Stimulated activated CD4-positive, alpha-beta T cell treated with anti-CD3 and anti-CD28 coated beads, TNF-alpha, amount 100 ng/mL, for 48 hours (primary cell): ENCODE data around the gene PLCD1.
"Not testable (repeated sequence)": the region's sequence is repeated elsewhere in the genome, so short reads cannot be mapped to it uniquely, and the experiment has no call there.

Source experiments
- DNase-seq, 3 donors: peaks; one replicate each; pipeline ENCODE4 v3.0.0-alpha.2; 2020; ENCODE audit warnings: low read depth in 3 of 3

PLCD1 gene

DNA sequence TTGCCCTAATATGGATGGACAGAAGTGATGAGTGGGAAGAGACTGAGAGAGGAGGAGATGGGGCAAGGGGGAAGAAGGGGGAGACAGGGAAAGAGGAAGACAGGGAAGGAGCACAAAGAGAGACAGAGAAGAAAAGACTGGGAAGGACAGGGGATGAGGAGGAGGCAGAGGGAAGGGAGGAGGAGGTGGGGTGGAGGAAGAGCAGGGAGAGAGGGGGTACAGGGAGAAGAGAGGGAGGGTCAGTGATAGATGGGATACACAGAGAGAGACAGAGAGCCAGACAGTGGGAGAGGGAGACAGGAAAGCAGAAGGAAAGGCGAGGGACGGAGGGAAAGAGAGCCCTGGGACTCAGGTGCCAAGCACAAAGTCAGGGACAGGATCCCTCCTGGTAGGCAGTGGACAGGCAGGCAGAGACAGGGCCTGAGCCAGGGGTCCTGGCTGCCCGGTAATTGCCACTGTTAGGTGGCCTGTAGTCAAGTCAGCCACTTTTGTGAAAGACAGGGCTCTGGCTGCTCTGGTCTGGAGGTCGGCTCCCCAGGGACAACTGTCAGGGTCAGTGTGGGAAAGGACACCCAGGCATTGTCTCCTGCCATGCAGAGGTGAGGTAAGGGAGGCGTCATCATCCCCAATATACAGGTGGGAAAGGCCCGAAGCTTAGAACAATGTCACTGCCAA, 29.1 kb downstream of the PLCD1 start:
- DNase-seq, result no peak

DNA sequence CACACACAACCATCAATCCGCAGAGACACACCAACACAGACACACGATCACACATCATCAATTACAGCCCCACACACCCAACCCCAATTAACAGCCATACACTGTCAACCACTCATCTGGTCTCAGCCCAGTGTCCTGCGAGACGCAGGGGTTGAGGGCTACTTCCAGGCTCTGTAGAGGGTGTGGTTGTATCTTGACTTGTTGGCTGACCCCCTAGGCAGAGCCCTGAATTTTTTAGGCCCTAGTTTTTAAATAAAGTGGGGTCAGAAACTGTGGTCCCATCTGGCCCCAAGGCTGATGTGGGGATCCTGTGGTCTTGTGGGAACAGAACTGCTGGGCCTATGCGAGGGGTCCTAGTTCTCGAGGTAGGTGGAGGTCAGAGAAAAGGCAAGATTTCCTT, 29.6 kb downstream of the PLCD1 start:
- DNase-seq, result no peak

DNA sequence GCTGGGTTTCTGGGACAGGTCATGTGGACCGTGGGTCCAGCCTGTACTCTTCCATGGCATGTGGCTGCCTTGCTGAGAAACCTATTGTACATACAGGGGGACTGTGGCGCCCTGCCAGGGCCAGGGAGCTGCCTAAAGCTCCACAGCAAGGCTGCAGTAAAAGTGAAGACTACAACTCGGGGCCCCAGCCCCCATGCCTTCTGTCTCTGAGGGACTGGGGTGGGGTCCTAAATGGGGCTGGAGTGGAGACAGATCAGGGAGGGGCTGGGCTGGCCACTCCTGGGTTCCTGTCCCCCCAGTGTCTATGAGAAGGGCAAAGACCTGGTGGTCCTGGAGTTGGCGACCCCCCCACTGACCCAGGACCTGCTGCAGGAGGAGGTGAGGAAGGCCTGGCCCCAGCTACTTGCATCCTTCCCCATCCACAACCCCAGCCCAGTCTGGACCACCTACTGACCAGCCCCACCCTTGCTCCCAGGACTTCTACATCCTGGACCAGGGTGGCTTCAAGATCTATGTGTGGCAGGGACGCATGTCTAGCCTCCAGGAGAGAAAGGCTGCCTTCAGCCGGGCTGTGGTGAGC, 31.6 kb downstream of the PLCD1 start:
- DNase-seq, result no peak

DNA sequence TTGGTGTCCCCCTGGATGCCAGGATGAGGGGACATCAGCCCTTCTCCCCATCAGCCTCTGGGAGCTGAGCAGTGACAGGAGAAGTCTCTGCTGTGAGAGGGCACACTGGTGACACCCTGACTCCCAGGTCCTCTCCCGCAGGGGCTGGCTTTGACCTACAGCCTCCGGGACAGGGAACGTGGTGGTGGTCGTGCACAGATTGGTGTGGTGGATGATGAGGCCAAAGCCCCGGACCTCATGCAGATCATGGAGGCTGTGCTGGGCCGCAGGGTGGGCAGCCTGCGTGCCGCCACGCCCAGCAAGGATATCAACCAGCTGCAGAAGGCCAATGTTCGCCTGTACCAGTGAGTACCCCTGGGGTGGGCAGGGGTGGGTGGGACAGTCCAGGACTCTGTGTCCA, 32.1 kb downstream of the PLCD1 start:
- DNase-seq, result no peak

- DNase-seq, result peak; percentile 61 to 79 (median 76)
These were observed 32.6 kb downstream of the PLCD1 start for GRCh38 chr3:37996785-37997301.

GRCh38 chr3:37995652-37996641, 33.5 kb downstream of the PLCD1 start:
- DNase-seq, result no peak

DNA sequence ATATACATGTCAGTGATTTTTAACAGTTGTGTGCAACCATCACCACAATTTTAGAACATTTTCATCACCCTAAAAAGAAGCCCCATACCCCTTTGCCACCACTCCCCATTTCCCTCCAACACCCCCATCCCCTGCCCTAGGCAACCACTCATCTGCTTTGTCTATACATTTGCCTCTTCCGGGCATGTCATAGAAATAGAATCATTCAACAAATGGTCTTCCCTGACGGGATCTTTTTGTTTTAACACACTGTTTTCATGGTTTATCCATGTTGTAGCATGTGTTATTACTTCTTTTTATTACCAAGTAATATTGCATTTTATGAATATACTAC, 34.8 kb downstream of the PLCD1 start:
- DNase-seq, result no peak

DNA sequence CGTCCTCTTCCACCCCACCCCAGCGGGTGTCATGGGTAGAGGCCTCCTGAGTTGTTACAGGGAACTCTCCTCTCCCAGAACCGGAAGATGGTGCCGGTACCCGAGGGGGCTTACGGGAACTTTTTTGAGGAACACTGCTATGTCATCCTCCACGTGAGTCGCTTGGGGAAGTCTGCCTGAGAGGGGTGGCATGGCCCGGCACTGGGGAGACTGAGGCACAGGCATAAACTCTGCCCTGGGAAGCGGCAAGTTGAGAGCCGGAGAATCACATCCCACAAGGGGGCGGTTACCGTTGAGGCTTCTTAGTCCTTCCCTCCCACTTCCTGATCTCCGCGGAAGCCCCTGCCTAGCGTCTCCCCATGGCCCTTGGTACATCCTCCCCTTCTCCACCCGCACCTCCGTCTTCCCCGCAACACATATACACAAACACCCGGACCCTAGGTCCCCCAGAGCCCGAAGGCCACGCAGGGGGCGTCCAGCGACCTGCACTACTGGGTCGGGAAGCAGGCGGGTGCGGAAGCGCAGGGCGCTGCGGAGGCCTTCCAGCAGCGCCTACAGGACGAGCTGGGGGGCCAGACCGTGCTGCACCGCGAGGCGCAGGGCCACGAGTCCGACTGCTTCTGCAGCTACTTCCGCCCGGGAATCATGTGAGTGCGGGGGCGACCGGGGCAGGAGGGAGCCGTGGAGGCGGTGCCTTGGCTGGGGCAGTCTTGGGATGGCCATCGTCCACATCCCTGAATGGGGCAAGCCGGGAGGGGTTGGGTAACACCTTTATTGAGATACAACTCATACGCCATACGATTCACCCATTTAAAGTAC, 35.4 kb downstream of the PLCD1 start:
- DNase-seq, result peak; percentile 64 to 65 (median 64)

GRCh38 chr3:37993460-37993819, 36.0 kb downstream of the PLCD1 start:
- DNase-seq, result no peak

DNA sequence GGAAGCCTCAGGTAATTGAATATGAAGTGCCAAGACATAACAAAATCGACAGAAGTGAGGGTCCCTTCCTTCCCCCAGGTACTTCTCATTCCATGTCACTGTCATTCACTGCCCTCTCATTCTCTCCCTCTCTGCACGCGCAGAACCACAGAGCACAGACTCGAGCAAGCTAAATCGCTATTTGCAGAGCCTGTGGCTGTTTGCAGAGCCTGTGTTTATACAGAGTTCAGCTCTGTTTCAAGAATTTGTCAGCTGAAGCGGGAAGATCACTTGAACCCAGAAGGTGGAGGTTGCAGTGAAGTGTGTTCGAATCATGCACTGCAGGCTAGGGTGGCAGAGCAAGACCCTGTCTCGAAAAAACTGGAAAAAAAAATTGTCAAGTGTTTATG, 36.4 kb downstream of the PLCD1 start:
- DNase-seq, result no peak

GRCh38 chr3:37992271-37993066, 37.0 kb downstream of the PLCD1 start:
- DNase-seq, result no peak

GRCh38 chr3:37991823-37992222, 37.6 kb downstream of the PLCD1 start:
- DNase-seq, result no peak

- DNase-seq, result no peak
These were observed 38.3 kb downstream of the PLCD1 start for GRCh38 chr3:37991109-37991508.

- DNase-seq, result no peak
These were observed 38.9 kb downstream of the PLCD1 start, which contains the start of gene VILL for GRCh38 chr3:37990527-37990926. VILL (plus strand) TSS chr3:37990786; CDS start chr3:37993673, 2,887 bp downstream.

DNA sequence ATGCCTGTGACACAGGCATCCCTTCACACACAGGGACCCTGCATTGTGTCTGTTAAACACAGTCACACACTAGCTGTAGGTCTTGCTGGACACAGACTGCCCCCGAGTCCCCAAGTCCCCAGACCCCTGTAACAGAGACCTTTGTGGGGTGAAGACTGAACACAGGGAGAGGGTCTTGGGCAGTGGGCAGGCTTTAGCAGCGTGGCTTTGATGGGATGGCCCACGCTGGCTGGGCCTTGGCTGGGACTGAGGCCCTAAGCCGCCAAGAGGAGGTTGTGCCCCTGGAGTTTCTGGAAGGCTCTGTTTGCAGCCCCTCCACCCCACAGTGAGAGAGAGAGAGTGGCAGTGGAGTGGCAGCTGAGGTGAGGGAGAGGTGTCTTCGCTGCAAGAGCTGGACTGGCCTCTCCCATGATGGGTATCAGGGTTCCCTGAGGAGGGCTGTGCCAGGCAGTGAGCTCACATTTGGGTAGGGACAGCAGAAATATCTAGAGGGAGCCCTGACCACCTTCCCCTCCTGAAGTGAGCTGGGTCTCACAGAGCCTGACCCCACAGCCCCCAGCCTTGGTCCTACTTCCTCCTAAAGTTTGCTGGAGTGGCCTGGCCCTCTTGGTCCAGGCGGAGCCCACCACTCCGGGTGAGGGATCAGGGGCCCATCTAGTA, 39.5 kb downstream of the PLCD1 start:
- DNase-seq, result no peak

DNA sequence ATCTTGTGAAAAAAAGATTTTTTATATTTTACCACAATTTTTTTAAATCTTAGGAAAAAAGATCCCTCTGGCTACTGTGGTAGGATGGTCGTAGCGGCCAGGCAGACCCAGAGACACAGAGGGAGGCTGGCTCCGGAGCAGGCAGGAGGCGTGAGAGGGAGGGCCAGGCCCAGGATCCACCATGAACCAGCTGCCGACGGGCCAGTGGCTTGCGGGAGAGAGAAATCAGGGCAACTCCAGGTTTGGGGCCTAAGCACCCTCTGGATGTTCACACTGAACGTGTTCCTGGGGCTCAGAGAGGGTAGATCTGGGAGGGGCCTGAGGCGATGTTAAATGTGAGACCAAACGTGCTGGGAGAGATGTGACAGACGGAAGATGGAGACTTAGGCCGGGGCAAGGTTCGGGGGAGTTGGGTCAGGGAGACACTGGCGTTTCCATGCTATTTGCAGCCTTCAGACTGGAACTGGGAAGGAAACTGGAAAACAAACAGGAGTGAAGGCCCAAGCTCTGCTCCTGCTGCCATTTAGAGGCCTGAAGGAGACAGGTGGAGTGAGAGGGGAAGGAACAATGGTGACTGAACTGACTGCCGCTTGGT, 40.4 kb downstream of the PLCD1 start:
- no peak for DNase-seq

DNA sequence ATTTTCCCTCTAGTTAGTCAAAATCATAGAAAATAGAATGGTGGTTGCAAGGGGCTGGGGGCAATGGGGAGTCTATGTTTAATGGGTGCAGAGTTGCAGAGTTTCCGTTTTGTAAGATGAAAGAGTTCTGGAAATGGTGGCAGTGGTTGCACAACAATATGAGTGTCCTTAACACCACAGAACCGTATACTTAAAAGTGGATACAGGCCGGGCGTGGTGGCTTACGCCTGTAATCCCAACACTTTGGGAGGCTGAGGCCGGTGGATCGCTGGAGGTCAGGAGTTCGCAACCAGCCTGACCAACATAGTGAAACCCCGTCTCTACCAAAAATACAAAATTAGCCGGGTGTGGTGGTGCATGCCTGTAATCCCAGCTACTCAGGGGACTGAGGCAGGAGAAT, 41.1 kb downstream of the PLCD1 start:
- DNase-seq, result not testable (repeated sequence)

GRCh38 chr3:37987751-37988179, 41.7 kb downstream of the PLCD1 start:
- DNase-seq, result no peak

DNA sequence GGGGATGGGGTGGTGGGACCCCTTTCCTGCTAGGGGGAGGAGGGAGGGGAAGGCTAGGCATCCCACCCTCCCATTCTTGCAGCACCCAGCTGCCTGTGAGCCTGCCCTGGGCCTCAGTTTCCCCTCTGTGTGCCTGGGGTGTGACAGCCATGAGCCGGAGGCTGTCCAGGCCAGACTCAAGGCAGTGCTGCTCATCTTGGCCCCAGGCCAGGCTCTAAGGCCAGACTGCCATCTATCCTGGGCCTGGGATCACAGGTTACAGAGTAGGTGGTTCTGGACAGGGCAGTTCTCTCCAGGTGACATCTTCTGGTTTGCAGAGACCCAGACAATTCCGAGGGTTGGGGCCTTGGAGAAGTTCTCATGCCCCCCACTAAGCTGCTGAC, 42.1 kb downstream of the PLCD1 start:
- no peak for DNase-seq
